HepG2 (cell line): ENCODE data around the gene AS3MT. TPM values are rescaled to one million over a fixed set of nuclear protein-coding genes. Genes with fewer than 3 reads are reported as not detected.

Source experiments
- ATAD3A ChIP-seq: sonication (generic); formaldehyde crosslinking; IDR thresholded peaks from 2 replicates; pipeline ENCODE4 v1.4.0; 2020; ENCODE audit warnings: missing genetic modification reagents
- ERF ChIP-seq: IDR thresholded peaks from 2 replicates; pipeline ENCODE4 v1.6.1; 2018; ENCODE audit warnings: missing biosample characterization, missing genetic modification reagents
- FOXC1 ChIP-seq: sonication (generic); formaldehyde crosslinking; IDR thresholded peaks from 2 replicates; pipeline ENCODE4 v1.8.0; 2022; ENCODE audit warnings: mild to moderate bottlenecking, missing genetic modification reagents, borderline replicate concordance
- GABPB1 ChIP-seq: IDR thresholded peaks from 2 replicates; pipeline ENCODE4 v1.6.1; 2016; ENCODE audit warnings: mild to moderate bottlenecking, missing genetic modification reagents, moderate library complexity, missing compliant biosample characterization
- GZF1 ChIP-seq: sonication (generic); formaldehyde crosslinking; IDR thresholded peaks from 2 replicates; pipeline ENCODE4 v1.5.1; 2020; ENCODE audit warnings: mild to moderate bottlenecking, missing genetic modification reagents
- HOXD1 ChIP-seq: sonication (generic); formaldehyde crosslinking; IDR thresholded peaks from 2 replicates; pipeline ENCODE4 v1.5.0; 2020; ENCODE audit warnings: missing genetic modification reagents
- MYC ChIP-seq: sonication (generic); formaldehyde crosslinking; IDR thresholded peaks from 2 replicates; pipeline ENCODE4 v1.9.0; 2021; ENCODE audit warnings: missing genetic modification reagents, borderline replicate concordance
- PRPF4 ChIP-seq: fragments of 200-400 bp; formaldehyde crosslinking; IDR thresholded peaks from 2 replicates; pipeline ENCODE4 v1.6.1; 2016; ENCODE audit warnings: low read length, low read depth; ENCODE audit not compliant: poor library complexity, severe bottlenecking
- SALL2 ChIP-seq: sonication (generic); formaldehyde crosslinking; IDR thresholded peaks from 2 replicates; pipeline ENCODE4 v1.8.1; 2023; ENCODE audit warnings: mild to moderate bottlenecking, missing genetic modification reagents, inconsistent platforms
- SP2 ChIP-seq: sonication (generic); formaldehyde crosslinking; IDR thresholded peaks from 2 replicates; pipeline ENCODE4 v1.5.1; 2020; ENCODE audit warnings: mild to moderate bottlenecking, missing genetic modification reagents
- THRA ChIP-seq: sonication (generic); formaldehyde crosslinking; IDR thresholded peaks from 2 replicates; pipeline ENCODE4 v1.4.0; 2020; ENCODE audit warnings: missing genetic modification reagents, borderline replicate concordance
- ZBTB40 ChIP-seq, 2 experiments: fragments of 450-650 bp in 1 of 2; sonication (generic) in 1 of 2; formaldehyde crosslinking in 1 of 2; IDR thresholded peaks; 2 replicates each; pipeline versions ENCODE4 v1.6.1 to v1.8.0; 2016 to 2022; ENCODE audit warnings: antibody characterized with exemption in 1 of 2, mild to moderate bottlenecking in 1 of 2, missing genetic modification reagents in 1 of 2
- ZFAT ChIP-seq: sonication (generic); formaldehyde crosslinking; conservative IDR thresholded peaks from 2 replicates; pipeline ENCODE4 v1.8.1; 2023; ENCODE audit warnings: missing genetic modification reagents, inconsistent platforms
- ZNF205 ChIP-seq: IDR thresholded peaks from 2 replicates; pipeline ENCODE4 v1.6.1; 2018; ENCODE audit warnings: missing biosample characterization, missing genetic modification reagents
- ZNF792 ChIP-seq: IDR thresholded peaks from 2 replicates; pipeline ENCODE4 v1.6.1; 2016
- ZSCAN22 ChIP-seq: sonication (generic); formaldehyde crosslinking; IDR thresholded peaks from 2 replicates; pipeline ENCODE4 v1.4.0; 2020; ENCODE audit warnings: mild to moderate bottlenecking, missing genetic modification reagents
- polyA plus RNA-seq, 8 experiments: library from polyadenylated mRNA; depleted of rRNA in 3 of 8; stranded (reverse) in 7 of 8; unstranded in 1 of 8; fragments of >200 nt; fragmentation: Illumina TruSeq in 4 of 8; extraction: Trizol in 4 of 8; gene quantifications; 2 replicates each; pipeline versions ENCODE4 v1.2.1 to v1.2.3, GENCODE V29; 2011 to 2016; ENCODE audit warnings: low read depth in 4 of 8, missing spikeins in 1 of 8, mixed read lengths in 1 of 8; ENCODE audit not compliant: insufficient read depth in 1 of 8
- total RNA-seq, 5 experiments: library from RNA; depleted of rRNA; stranded (reverse); fragments of >200 nt; fragmentation: Illumina TruSeq; extraction: Trizol; gene quantifications; 2 replicates each; pipeline ENCODE4 v1.2.3, GENCODE V29; 2016; ENCODE audit warnings: low read depth in 1 of 5

The AS3MT gene
- total and polyA plus RNA-seq, 2 of the 13 experiments (the other 11 are each of a cell fraction or from before 2014, with no cell fraction given): 8.7 to 17.4 TPM

GRCh38 chr10:102919246-102919959 lies 50.1 kb downstream of the AS3MT start (continued):
- TF ChIP-seq THRA (CRISPR knock-in tag) (no peak), PRPF4 (no peak), HOXD1 (CRISPR knock-in tag) (0 out of 2 replicates have a peak, but pooled peaks have one; percentile 11), GZF1 (no peak), ZBTB40 (IDR thresholded peaks at IDR 0.05) (no peak), ZBTB40 (CRISPR knock-in tag; IDR thresholded peaks at IDR 0.05) (peak; percentile 80; the same call in 1 of the 2 replicates), ERF (CRISPR knock-in tag) (peak; percentile 61; the same call in 1 of the 2 replicates), ZFAT (CRISPR knock-in tag) (peak; percentile 78; the same call in 1 of the 2 replicates), MYC (peak; percentile 90), SALL2 (CRISPR knock-in tag) (0 out of 2 replicates have a peak, but pooled peaks have one; percentile 35), ZNF792 (peak; percentile 48; the same call in 1 of the 2 replicates), FOXC1 (peak; percentile 83; the same call in 1 of the 2 replicates), ZSCAN22 (CRISPR knock-in tag) (no peak), SP2 (CRISPR knock-in tag) (peak; percentile 44; the same call in 1 of the 2 replicates), ATAD3A (CRISPR knock-in tag) (no peak), ZNF205 (CRISPR knock-in tag) (no peak), GABPB1 (CRISPR knock-in tag) (peak; percentile 61; the same call in 1 of the 2 replicates)
